B cell (primary cell): ENCODE measurements around the gene ZNF273. TPM values are rescaled to one million over a fixed set of nuclear protein-coding genes. Genes with fewer than 3 reads are reported as not detected.

Source experiments
- ATAC-seq: fragments of 200-7000 bp; cut with Tn5 transposase; one replicate; pipeline ENCODE4 v1.10.0; 2021; ENCODE audit warnings: low read depth, mild to moderate bottlenecking, moderate number of reproducible peaks, moderate library complexity
- CTCF ChIA-PET: fragments of 350-600 bp; sonication (Branson Sonifier 250); formaldehyde crosslinking; loops from one replicate; lab custom pipeline; 2021; ENCODE audit warnings: antibody characterized with exemption, inconsistent platforms; lab: Charles Lee
- POLR2A ChIA-PET: fragments of 350-600 bp; sonication (Branson Sonifier 250); formaldehyde crosslinking; loops from one replicate; lab custom pipeline; 2021; ENCODE audit warnings: antibody characterized with exemption; lab: Charles Lee
- DNase-seq: peaks from one replicate; pipeline ENCODE4 v3.0.0; 2013
- H2AFZ ChIP-seq: 2 replicates; pipeline ENCODE4 v1.6.1; 2012; ENCODE audit warnings: mild to moderate bottlenecking, low read depth, low read length; ENCODE audit not compliant: insufficient read depth, poor library complexity, severe bottlenecking
- H3K27ac ChIP-seq, 2 donors: 1 replicate in 1 of 2; 2 replicates in 1 of 2; pipeline ENCODE4 v1.5.1; 2012 to 2013; ENCODE audit warnings: low read length in 2 of 2, mild to moderate bottlenecking in 2 of 2, moderate library complexity in 1 of 2
- H3K27me3 ChIP-seq, 4 experiments: fragments of 200-600 bp in 1 of 4; sonication (generic) in 1 of 4; replicated peaks in 1 of 4; 1 replicate in 2 of 4; 2 replicates in 2 of 4; pipeline versions ENCODE4 v1.6.1 to v1.7.0; 2013 to 2016; ENCODE audit warnings: low read length in 3 of 4, mild to moderate bottlenecking in 2 of 4, mixed read lengths in 1 of 4, moderate library complexity in 1 of 4; ENCODE audit not compliant: insufficient read depth in 4 of 4, control insufficient read depth in 3 of 4; ENCODE audit errors: control extremely low read depth in 1 of 4
- H3K36me3 ChIP-seq, 2 experiments: replicated peaks in 1 of 2; 1 replicate in 1 of 2; 2 replicates in 1 of 2; pipeline versions ENCODE4 v1.6.1 to v1.7.1; 2013; ENCODE audit warnings: low read length in 1 of 2; ENCODE audit not compliant: insufficient read depth in 2 of 2, control insufficient read depth in 1 of 2; ENCODE audit errors: control extremely low read depth in 1 of 2, extremely low read depth in 1 of 2
- H3K4me1 ChIP-seq, 2 donors: fragments of 200-600 bp in 1 of 2; sonication (generic) in 1 of 2; 1 replicate in 1 of 2; 2 replicates in 1 of 2; pipeline versions ENCODE4 v1.5.1 to v1.6.1; 2013 to 2017; ENCODE audit warnings: low read length in 2 of 2; ENCODE audit not compliant: control insufficient read depth in 2 of 2, insufficient read depth in 2 of 2
- H3K4me2 ChIP-seq: replicated peaks from 2 replicates; pipeline ENCODE3; 2012; ENCODE audit warnings: mild to moderate bottlenecking, low read depth, low read length; ENCODE audit not compliant: poor library complexity, severe bottlenecking
- H3K4me3 ChIP-seq, 5 experiments: fragments of 200-600 bp in 1 of 5; sonication (generic) in 1 of 5; 1 replicate in 3 of 5; 2 replicates in 2 of 5; pipeline versions ENCODE4 v1.5.1 to v1.7.0; 2011 to 2016; ENCODE audit warnings: low read length in 4 of 5, mild to moderate bottlenecking in 4 of 5, low read depth in 2 of 5, control low read depth in 1 of 5, moderate library complexity in 1 of 5; ENCODE audit not compliant: insufficient read depth in 1 of 5; ENCODE audit errors: control extremely low read depth in 1 of 5, extremely low read depth in 1 of 5
- H3K79me2 ChIP-seq: fragments of 200-600 bp; sonication (generic); one replicate; pipeline ENCODE4 v1.6.0; 2016; ENCODE audit warnings: low read length; ENCODE audit not compliant: control insufficient read depth, insufficient read depth
- H3K9ac ChIP-seq: fragments of 200-600 bp; sonication (generic); 2 replicates; pipeline ENCODE4 v1.6.1; 2017; ENCODE audit warnings: mild to moderate bottlenecking, low read length, moderate library complexity
- H3K9me3 ChIP-seq, 3 donors: one replicate each; pipeline versions ENCODE4 v1.6.1 to v1.7.1; 2013; ENCODE audit warnings: low read length in 2 of 3; ENCODE audit not compliant: control insufficient read depth in 2 of 3, insufficient read depth in 1 of 3; ENCODE audit errors: control extremely low read depth in 1 of 3
- H4K20me1 ChIP-seq: 2 replicates; pipeline ENCODE4 v1.6.0; 2012; ENCODE audit warnings: mild to moderate bottlenecking, low read length; ENCODE audit not compliant: insufficient read depth, control insufficient read depth, poor library complexity, severe bottlenecking
- H3K27ac Mint-ChIP-seq: one replicate; pipeline ENCODE4 v1.8.0; 2021; ENCODE audit warnings: mixed read lengths
- H3K27me3 Mint-ChIP-seq: one replicate; pipeline ENCODE4 v1.8.0; 2021; ENCODE audit warnings: mixed read lengths
- H3K4me1 Mint-ChIP-seq: one replicate; pipeline ENCODE4 v1.8.0; 2021; ENCODE audit warnings: mixed read lengths
- H3K4me3 Mint-ChIP-seq: one replicate; pipeline ENCODE4 v1.8.0; 2021; ENCODE audit warnings: mixed read lengths
- H3K9me3 Mint-ChIP-seq: one replicate; pipeline ENCODE4 v1.8.0; 2022; ENCODE audit warnings: mixed read lengths; ENCODE audit not compliant: insufficient read depth
- EZH2 ChIP-seq: IDR thresholded peaks from 2 replicates; pipeline ENCODE4 v1.6.1; 2012; ENCODE audit warnings: borderline replicate concordance, low read depth, mild to moderate bottlenecking, moderate library complexity, low read length; ENCODE audit not compliant: insufficient read depth, poor library complexity, severe bottlenecking
- WGBS: methylation state at CpG from one replicate; pipeline ENCODE4 v1.1.5; 2013; ENCODE audit warnings: missing lambda C conversion rate; ENCODE audit not compliant: insufficient coverage; 5-methylcytosine and 5-hydroxymethylcytosine counted together
- intact Hi-C: fragments of 100-400 bp; cut with micrococcal nuclease; formaldehyde crosslinking; loops from one replicate; pipeline ENCODE4 v1.10.0; 2022
- polyA plus RNA-seq: library from polyadenylated mRNA; depleted of rRNA; stranded (reverse); fragments of >200 nt; gene quantifications from 2 replicates; pipeline ENCODE4 v1.2.3, GENCODE V29; 2012
- total RNA-seq, 2 donors: library from RNA; stranded (reverse); fragments of 120-200 nt in 1 of 2; gene quantifications; 1 replicate in 1 of 2; 2 replicates in 1 of 2; pipeline versions ENCODE4 v1.2.3 to v1.2.4, GENCODE V29; 2013 to 2022
- TF ChIP-seq, protein P1 (sequence below): fragments of 200-600 bp; IDR thresholded peaks from one replicate; pipeline ENCODE4 v1.8.0; 2022; ENCODE audit warnings: antibody characterized with exemption, mild to moderate bottlenecking

The ZNF273 gene
- total and polyA plus RNA-seq, 2 donors (not counting 1 experiment from before 2014, with no cell fraction given), result 3.8 to 12.7 TPM

- Histone ChIP-seq H2AFZ (no peak overlapping the region), H3K27ac (no peak overlapping the region)
- intact Hi-C loops, result no loop called here
Observed at GRCh38 chr7:64945503-64946175, 42.6 kb downstream of the ZNF273 start.

GRCh38 chr7:64946772-64947171 is 43.7 kb downstream of the ZNF273 start:
- DNase-seq (peak; percentile 15), ATAC-seq (peak; percentile 36)
- TF ChIP-seq EZH2, result no peak
- TF ChIP-seq, protein P1, sequence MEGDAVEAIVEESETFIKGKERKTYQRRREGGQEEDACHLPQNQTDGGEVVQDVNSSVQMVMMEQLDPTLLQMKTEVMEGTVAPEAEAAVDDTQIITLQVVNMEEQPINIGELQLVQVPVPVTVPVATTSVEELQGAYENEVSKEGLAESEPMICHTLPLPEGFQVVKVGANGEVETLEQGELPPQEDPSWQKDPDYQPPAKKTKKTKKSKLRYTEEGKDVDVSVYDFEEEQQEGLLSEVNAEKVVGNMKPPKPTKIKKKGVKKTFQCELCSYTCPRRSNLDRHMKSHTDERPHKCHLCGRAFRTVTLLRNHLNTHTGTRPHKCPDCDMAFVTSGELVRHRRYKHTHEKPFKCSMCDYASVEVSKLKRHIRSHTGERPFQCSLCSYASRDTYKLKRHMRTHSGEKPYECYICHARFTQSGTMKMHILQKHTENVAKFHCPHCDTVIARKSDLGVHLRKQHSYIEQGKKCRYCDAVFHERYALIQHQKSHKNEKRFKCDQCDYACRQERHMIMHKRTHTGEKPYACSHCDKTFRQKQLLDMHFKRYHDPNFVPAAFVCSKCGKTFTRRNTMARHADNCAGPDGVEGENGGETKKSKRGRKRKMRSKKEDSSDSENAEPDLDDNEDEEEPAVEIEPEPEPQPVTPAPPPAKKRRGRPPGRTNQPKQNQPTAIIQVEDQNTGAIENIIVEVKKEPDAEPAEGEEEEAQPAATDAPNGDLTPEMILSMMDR, result no peak
- Mint-ChIP-seq H3K9me3 (no peaks in the 10 kb centered on the region), H3K4me1 (peaks cover 4% of the 10 kb centered on the region), H3K4me3 (no peak overlapping the region), H3K27ac (no peak overlapping the region), H3K27me3 (peaks cover 40% of the 10 kb centered on the region)
- peaks cover 0 to 26% (median 0%) of the 10 kb centered on the region in 3 donors for H3K9me3 ChIP-seq
- no peaks in the 10 kb centered on the region for H3K36me3 ChIP-seq
- H3K9ac ChIP-seq, result no peak overlapping the region
- peaks cover 0 to 49% (median 28%) of the 10 kb centered on the region in 4 experiments for H3K27me3 ChIP-seq
- WGBS, result 43% methylated on average over 4 of the region's 5 CpGs
- POLR2A ChIA-PET, result no interaction called here
- H3K4me2 ChIP-seq, result peak overlapping the region; percentile 73
- H3K27ac ChIP-seq, result no peak overlapping the region
- no peaks in the 10 kb centered on the region for H4K20me1 ChIP-seq
- H3K79me2 ChIP-seq, result no peaks in the 10 kb centered on the region
- peak overlapping the region; percentile 51 for H2AFZ ChIP-seq
- no peak overlapping the region for H3K4me3 ChIP-seq
- peaks cover 9 to 12% of the 10 kb centered on the region in 2 donors for H3K4me1 ChIP-seq
- CTCF ChIA-PET, result interaction anchor here (1.0 kb wide), 1 partner anchor 12 kb away, joined by 3 read pairs; no protein-coding TSS in a partner anchor
- intact Hi-C loops, result no loop called here

More at GRCh38 chr7:64945503-64946175, 42.6 kb downstream of the ZNF273 start:
- CTCF ChIA-PET, result interaction anchor here (1.3 kb wide), 1 partner anchor 363 kb away, joined by 3 read pairs; no protein-coding TSS in a partner anchor
- DNase-seq, result no peak
- WGBS, result 61% methylated on average over 2 of the region's 2 CpGs
- Histone ChIP-seq H3K27me3 (peaks cover 0 to 44% (median 28%) of the 10 kb centered on the region in 4 experiments), H3K4me2 (no peak overlapping the region), H3K4me3 (no peak overlapping the region), H3K9me3 (peaks cover 0 to 26% (median 0%) of the 10 kb centered on the region in 3 donors), H3K4me1 (peaks cover 9 to 12% of the 10 kb centered on the region in 2 donors), H4K20me1 (no peaks in the 10 kb centered on the region), H3K36me3 (no peaks in the 10 kb centered on the region), H3K9ac (no peak overlapping the region), H3K79me2 (no peaks in the 10 kb centered on the region)
- Mint-ChIP-seq H3K4me3 (no peak overlapping the region), H3K27me3 (peaks cover 40% of the 10 kb centered on the region), H3K9me3 (no peaks in the 10 kb centered on the region), H3K4me1 (peaks cover 4% of the 10 kb centered on the region), H3K27ac (no peak overlapping the region)
- POLR2A ChIA-PET, result no interaction called here
- no peak for ATAC-seq
- TF ChIP-seq EZH2, result no peak
- TF ChIP-seq, protein P1, result no peak
